Psoas muscle (tissue), 8 donors: Measurements from ENCODE around the gene E2F8. TPM values are rescaled to one million over a fixed set of nuclear protein-coding genes. Genes with fewer than 3 reads are reported as not detected.

Experiments used
- ATAC-seq, 4 donors: fragments of 200-7000 bp; cut with Tn5 transposase; one replicate each; pipeline ENCODE4 v1.9.1; 2020; ENCODE audit warnings: moderate library complexity in 3 of 4, mild to moderate bottlenecking in 2 of 4
- DNase-seq, 2 donors: peaks; one replicate each; pipeline ENCODE4 v3.0.0-alpha.2; 2020
- H3K27ac ChIP-seq: fragments of 200-600 bp; one replicate; pipeline ENCODE4 v1.8.0; 2022
- H3K27me3 ChIP-seq, 3 donors: fragments of 200-600 bp in 1 of 3; one replicate each; pipeline versions ENCODE4 v1.6.1 to v1.8.0; 2013 to 2022; ENCODE audit warnings: low read length in 2 of 3, mild to moderate bottlenecking in 2 of 3, moderate library complexity in 1 of 3; ENCODE audit not compliant: insufficient read depth in 3 of 3
- H3K36me3 ChIP-seq, 2 donors: fragments of 200-600 bp in 1 of 2; one replicate each; pipeline versions ENCODE4 v1.6.1 to v1.8.0; 2013 to 2022; ENCODE audit warnings: low read depth in 1 of 2, mild to moderate bottlenecking in 1 of 2, moderate library complexity in 1 of 2; ENCODE audit not compliant: insufficient read depth in 1 of 2
- H3K4me1 ChIP-seq: fragments of 200-600 bp; one replicate; pipeline ENCODE4 v1.8.0; 2022
- H3K4me3 ChIP-seq: fragments of 200-600 bp; one replicate; pipeline ENCODE4 v1.8.0; 2022; ENCODE audit warnings: mild to moderate bottlenecking
- H3K9me3 ChIP-seq: fragments of 200-600 bp; one replicate; pipeline ENCODE4 v1.8.0; 2022
- CTCF ChIP-seq: fragments of 200-600 bp; IDR thresholded peaks from one replicate; pipeline ENCODE4 v1.8.0; 2022; ENCODE audit warnings: antibody characterized with exemption
- WGBS, 3 donors: extraction: QIAGEN DNeasy Blood & Tissue Kit; methylation state at CpG; one replicate each; pipeline versions ENCODE4 v1.1.6 to v1.1.7; 2013; 5-methylcytosine and 5-hydroxymethylcytosine counted together
- intact Hi-C, 2 donors: fragments of 100-400 bp; cut with DNase I; formaldehyde crosslinking; loops; one replicate each; pipeline versions ENCODE4 v1.11.0 to v1.14.2; 2022
- polyA plus RNA-seq, 3 donors: library from polyadenylated mRNA; stranded (reverse); fragments of 200-250 nt; gene quantifications; one replicate each; pipeline ENCODE4 v1.2.3, GENCODE V29; 2013
- total RNA-seq, 4 donors: library from RNA; stranded (reverse); fragmentation: NEBNext Ultra II Directional in 2 of 4; extraction: Animal tissue kit (Norgen Biotek cat#: 25700) in 2 of 4; gene quantifications; one replicate each; pipeline versions ENCODE4 v1.2.1 to v1.2.4, GENCODE V29; 2021 to 2023
- donor health status: healthy with polysubstance abuse.
- donor health status: DM: no; HTN: no; CAD: no; lungs with moderate emphysema.
- donor health status: Bipolar disorder and iron deficiency.
- donor health status: healthy.
- donor health status: DM: yes; HTN: yes; CAD: no.
- donor health status: DM: no; HTN: no; CAD: no.
- donor health status: DM: no; HTN: no; CAD: no.
- donor health status: DM: yes; HTN: yes; CAD: no.

Gene E2F8
- total and polyA plus RNA-seq, 7 donors: 1.00 to 11.6 (median 1.5) TPM

- H3K9me3 ChIP-seq: no peaks in the 10 kb centered on the region
- peaks cover 10% of the 10 kb centered on the region for H3K4me1 ChIP-seq
- H3K27me3 ChIP-seq: peaks cover 0 to 27% (median 9%) of the 10 kb centered on the region in 3 donors
- intact Hi-C loops: loop anchor here in 1 of 2 donors (10.0 kb wide), 1 partner anchor 61 kb away; no protein-coding TSS in a partner anchor
- DNase-seq: no peak
- TF ChIP-seq CTCF: no peak
- no peak overlapping the region for H3K4me3 ChIP-seq
- no peaks in the 10 kb centered on the region for H3K36me3 ChIP-seq
- 87 to 97% (median 88%) methylated on average over 5 of the region's 5 CpGs for WGBS, 3 donors
- ATAC-seq: no peak
- no peak overlapping the region for H3K27ac ChIP-seq
Measured at GRCh38 chr11:19245351-19245750, 4.6 kb upstream of the E2F8 start.

DNA sequence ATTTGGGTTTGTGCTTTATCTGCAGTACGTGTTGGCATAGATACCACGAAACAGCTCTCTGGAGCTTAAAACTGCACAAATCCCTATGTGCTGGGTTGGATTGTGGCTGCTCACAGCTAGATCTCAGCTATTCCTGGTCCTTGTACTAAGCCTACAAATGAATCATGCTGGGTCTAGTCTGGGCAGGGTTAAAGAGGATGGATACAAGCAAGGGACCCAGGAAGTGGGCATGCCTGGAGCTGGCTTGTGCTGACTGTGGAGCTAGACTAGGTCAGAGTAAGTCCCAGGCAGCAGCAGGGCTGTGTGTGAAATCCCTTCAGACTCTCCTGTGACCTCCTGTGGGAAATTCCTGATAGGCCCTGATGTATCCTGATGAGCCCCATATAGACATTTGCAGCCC is 3.9 kb upstream of the E2F8 start:
- DNase-seq (no peak), ATAC-seq (no peak)
- H3K4me3 ChIP-seq: no peak overlapping the region
- peaks cover 10% of the 10 kb centered on the region for H3K4me1 ChIP-seq
- 81 to 100% (median 87%) methylated on average over 2 of the region's 2 CpGs for WGBS, 3 donors
- H3K27ac ChIP-seq: no peak overlapping the region
- H3K9me3 ChIP-seq: no peaks in the 10 kb centered on the region
- peaks cover 0 to 27% (median 9%) of the 10 kb centered on the region in 3 donors for H3K27me3 ChIP-seq
- intact Hi-C loops: loop anchor here in 1 of 2 donors (10.0 kb wide), 1 partner anchor 60 kb away; no protein-coding TSS in a partner anchor
- no peak for TF ChIP-seq CTCF
- no peaks in the 10 kb centered on the region for H3K36me3 ChIP-seq

- peaks cover 10% of the 10 kb centered on the region for H3K4me1 ChIP-seq
- no peaks in the 10 kb centered on the region for H3K9me3 ChIP-seq
- intact Hi-C loops: loop anchor here in 1 of 2 donors (10.0 kb wide), 1 partner anchor 59 kb away; no protein-coding TSS in a partner anchor
- ATAC-seq (no peak), DNase-seq (no peak)
- 83 to 88% (median 87%) methylated on average over 6 of the region's 6 CpGs for WGBS, 3 donors
- TF ChIP-seq CTCF: no peak
- H3K27ac ChIP-seq: no peak overlapping the region
- H3K27me3 ChIP-seq: peaks cover 0 to 27% (median 9%) of the 10 kb centered on the region in 3 donors
- no peak overlapping the region for H3K4me3 ChIP-seq
- H3K36me3 ChIP-seq: no peaks in the 10 kb centered on the region
Measured at GRCh38 chr11:19244084-19244483, 3.3 kb upstream of the E2F8 start.

DNA sequence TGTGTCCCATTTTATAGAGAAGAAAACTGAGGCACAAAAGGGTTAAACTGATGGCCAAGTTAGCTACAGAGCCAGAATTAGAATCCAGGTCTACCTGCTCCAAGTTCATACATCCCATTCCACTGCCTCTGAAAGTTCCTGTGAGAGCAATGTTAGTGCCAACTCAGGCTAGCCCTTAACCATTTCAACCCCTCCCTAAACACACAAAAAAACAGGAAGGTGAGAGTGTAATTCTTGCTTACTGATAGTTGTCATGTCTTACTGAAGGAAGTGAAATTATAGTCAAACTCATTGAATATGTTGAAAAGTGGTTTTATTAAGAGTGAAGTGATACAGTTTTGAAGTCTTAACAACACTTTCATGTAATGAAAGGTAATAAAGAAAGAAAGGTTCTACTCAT is 2.9 kb upstream of the E2F8 start:
- intact Hi-C loops: loop anchor here in 1 of 2 donors (10.0 kb wide), 1 partner anchor 59 kb away; no protein-coding TSS in a partner anchor
- Histone ChIP-seq H3K36me3 (no peaks in the 10 kb centered on the region), H3K9me3 (no peaks in the 10 kb centered on the region), H3K27me3 (peaks cover 0 to 27% (median 9%) of the 10 kb centered on the region in 3 donors), H3K27ac (no peak overlapping the region), H3K4me1 (peaks cover 10% of the 10 kb centered on the region), H3K4me3 (no peak overlapping the region)
- TF ChIP-seq CTCF: no peak
- ATAC-seq (no peak), DNase-seq (no peak)

DNA sequence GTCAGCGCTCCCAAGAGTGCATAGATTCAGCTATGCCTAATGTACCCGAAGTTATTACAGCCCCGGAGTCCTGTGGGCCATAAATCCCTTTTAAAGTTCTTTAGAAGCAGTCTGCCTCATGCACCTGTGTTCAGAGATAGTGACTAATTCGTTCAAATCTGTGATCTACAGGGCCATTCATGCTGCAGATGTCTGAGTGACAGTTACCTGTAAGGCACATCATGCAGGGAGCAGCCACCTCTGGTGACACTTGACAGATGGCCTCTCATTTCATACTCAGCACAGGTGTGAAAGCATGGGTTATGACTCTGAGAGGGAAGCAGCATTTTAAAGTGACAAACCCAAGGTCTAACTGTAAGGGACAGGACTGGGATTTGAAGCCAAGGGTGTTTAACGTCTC is 2.4 kb upstream of the E2F8 start:
- no peak overlapping the region for H3K4me3 ChIP-seq
- peaks cover 10% of the 10 kb centered on the region for H3K4me1 ChIP-seq
- ATAC-seq: no peak
- no peak for DNase-seq
- no peaks in the 10 kb centered on the region for H3K36me3 ChIP-seq
- H3K9me3 ChIP-seq: no peaks in the 10 kb centered on the region
- no peak overlapping the region for H3K27ac ChIP-seq
- peaks cover 0 to 27% (median 9%) of the 10 kb centered on the region in 3 donors for H3K27me3 ChIP-seq
- 73 to 84% (median 75%) methylated on average over 5 of the region's 5 CpGs for WGBS, 3 donors
- intact Hi-C loops: loop anchor here in 1 of 2 donors (10.0 kb wide), 1 partner anchor 58 kb away; no protein-coding TSS in a partner anchor
- no peak for TF ChIP-seq CTCF
